ELR (cell line): ENCODE data around the gene MED26.

ENCODE experiments used
- DNase-seq: peaks from one replicate; pipeline ENCODE4 v3.0.0-alpha.2; 2015; ENCODE audit warnings: low read depth

The MED26 gene

DNA sequence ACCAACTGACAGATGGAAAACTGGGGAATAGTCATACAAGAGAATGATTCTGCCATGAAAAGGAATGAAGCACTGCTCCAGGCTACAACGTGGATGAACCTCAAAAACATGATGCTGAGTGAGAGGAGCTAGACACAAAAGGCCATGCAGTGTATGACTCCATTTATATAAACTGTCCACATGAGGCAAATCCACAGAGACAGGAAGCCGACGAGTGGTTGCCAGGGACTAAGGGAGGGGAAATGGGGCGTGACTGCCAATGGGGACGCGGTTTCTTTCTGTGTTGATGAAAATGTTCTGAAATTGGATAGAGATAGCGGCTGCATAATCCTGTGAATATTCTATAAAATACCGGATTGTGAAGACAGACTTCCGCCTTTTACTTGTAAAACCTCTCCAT, 21.7 kb upstream of the MED26 start:
- no peak for DNase-seq

- no peak for DNase-seq
These were observed 17.1 kb upstream of the MED26 start for GRCh38 chr19:16645140-16645539.

DNA sequence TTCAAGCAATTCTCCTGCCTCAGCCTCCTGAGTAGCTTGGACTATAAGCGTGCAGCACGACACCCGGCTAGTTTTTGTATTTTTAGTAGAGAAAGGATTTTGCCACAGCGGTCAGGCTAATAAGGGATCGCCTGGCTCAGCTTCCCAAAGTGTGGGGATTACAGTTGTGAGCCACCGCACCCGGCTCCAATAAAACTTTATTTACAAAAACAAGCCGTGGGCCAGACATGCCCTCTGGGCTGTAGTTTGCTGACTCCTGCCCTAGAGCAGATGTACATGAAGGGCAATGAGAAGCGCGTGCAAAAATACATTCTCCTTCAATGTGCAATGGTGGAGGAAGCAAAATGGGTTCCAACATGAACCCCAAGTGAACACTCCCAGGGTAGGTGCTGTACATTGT, 13.7 kb upstream of the MED26 start:
- DNase-seq = no peak

DNA sequence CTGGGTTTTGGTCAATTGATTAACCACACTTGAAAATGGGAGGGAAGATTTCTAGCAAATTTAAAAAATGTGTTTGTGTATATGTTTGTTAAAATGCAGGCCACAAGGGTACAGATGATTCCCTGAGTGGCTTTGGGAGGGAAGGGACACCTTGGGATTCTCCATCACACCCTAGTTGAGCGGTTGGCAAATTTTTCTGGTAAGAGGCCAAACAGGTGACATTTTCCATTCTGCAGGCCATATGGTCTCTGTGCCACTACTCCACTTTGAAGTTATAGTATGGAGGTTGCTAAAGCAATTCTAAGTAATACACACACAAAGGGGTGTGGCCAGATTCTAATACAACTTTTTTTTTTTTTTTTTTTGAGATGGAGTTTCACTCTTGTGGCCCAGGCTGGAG, 12.9 kb upstream of the MED26 start:
- DNase-seq = no peak

GRCh38 chr19:16638666-16639065, 10.7 kb upstream of the MED26 start:
- no peak for DNase-seq

- DNase-seq = no peak
These were observed 9.5 kb upstream of the MED26 start for GRCh38 chr19:16637535-16637934.

DNA sequence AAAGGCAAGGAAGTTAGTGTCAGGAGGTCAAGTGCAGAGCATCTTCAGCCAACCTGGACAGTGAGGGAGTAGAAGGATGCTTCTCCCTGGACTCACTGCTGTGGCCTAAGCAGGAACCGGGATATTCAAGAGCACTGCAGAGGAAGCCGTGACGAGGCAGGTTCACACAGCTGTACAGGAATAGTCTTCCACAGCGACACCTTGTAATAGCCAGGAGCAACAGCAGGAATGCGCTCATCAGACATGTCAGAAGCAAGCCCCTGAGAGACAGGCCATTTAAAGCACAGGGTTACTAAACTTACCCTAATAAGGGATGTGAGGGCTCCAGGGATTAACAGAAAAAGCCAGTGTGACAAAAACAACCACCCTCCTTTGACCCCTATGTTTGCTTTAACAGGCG, 3.5 kb upstream of the MED26 start:
- DNase-seq = no peak

DNA sequence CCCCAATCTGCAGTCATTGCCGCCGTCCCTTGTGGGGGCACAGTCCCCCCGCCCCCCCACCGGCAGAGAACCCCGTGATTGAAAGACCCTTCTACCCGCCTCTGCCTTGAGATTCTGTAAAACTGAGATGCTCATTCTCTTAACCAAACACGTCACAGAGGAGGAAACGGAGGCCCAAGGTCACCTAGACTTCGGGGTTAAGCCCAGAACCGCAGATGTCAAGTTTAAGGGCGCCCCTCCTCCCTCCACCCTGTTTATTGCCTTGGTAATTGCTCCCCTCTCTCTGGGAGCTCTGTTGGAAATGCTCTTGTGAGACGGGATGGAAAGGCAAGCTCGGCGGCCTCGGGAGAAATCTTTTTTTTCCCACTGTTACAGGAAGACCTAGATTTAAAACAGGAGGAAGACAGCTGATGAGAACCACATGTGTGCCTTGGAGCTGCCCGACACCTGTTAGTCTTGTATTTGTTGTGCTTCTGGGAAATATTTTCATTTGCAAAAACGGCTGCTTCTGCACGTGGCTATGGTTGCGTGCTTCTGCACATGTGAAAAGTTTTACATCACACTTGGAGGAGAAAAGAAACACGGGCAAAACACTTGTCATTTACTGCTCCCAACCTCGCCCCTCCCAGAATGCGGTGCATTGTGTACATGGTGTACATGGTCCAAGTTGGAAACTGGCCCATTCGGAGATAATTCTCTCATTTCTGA, 1.1 kb upstream of the MED26 start:
- DNase-seq = no peak

DNA sequence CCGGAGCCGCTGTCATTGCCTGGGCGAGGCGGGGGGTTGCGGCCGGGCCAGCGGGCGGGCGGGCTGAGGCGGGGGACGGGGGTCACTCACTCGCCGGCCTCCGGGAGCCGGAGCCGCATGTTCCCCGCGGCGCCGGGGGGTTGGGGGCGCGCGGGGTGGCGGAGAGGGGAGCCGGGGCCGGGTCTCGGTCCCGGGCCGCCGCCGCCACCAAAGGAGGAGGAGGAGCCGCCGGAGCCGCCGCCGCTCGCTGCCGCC, 149 bp downstream of the MED26 start:
- DNase-seq = peak; percentile 4

DNA sequence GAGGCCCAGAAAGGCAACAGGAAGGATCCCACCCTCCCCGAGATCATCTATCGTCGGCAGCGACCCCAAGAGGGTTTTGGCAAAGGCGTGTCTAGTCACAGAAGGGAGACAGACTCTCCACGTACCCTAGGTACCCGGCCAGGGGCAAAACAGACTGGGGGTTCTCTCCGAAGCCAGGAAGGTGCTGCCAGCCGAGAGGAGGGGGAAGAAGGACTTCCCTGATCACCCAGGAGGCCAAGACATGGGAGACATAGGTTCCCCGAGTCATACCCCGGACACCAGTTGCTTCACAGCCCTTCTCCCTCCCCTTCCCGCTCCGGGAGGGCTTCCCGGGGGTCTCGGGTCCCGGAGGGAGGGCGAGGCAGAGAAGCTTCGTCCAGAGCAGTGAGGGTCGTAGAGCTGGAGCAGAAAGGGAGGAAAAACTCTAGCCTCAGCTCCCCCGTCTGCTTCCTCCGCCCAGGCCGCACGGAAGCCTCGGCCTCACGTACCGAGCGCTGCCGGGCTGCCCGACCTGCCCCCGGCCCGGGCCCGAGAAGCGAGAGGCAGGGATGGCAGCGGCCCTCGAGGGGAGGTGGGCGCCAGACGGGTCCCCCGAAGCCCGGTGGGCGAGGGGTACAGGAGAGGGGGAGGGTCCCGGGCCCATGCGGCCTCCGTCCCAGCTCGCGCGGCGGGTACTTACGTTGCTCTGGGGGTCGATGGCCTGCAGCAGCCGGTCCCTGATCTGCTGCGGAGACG, 644 bp downstream of the MED26 start:
- peak; percentile 32 for DNase-seq

GRCh38 chr19:16626796-16627192, 1.2 kb downstream of the MED26 start:
- peak; percentile 19 for DNase-seq

- DNase-seq = no peak
These were observed 2.6 kb downstream of the MED26 start for GRCh38 chr19:16625163-16625958.

GRCh38 chr19:16624236-16624635, 3.8 kb downstream of the MED26 start:
- no peak for DNase-seq

- no peak for DNase-seq
These were observed 4.4 kb downstream of the MED26 start for GRCh38 chr19:16623576-16623975.

GRCh38 chr19:16623066-16623465, 4.9 kb downstream of the MED26 start:
- DNase-seq = no peak

GRCh38 chr19:16621165-16621800, 6.7 kb downstream of the MED26 start:
- no peak for DNase-seq

- DNase-seq = no peak
These were observed 7.4 kb downstream of the MED26 start for GRCh38 chr19:16620584-16620983.

DNA sequence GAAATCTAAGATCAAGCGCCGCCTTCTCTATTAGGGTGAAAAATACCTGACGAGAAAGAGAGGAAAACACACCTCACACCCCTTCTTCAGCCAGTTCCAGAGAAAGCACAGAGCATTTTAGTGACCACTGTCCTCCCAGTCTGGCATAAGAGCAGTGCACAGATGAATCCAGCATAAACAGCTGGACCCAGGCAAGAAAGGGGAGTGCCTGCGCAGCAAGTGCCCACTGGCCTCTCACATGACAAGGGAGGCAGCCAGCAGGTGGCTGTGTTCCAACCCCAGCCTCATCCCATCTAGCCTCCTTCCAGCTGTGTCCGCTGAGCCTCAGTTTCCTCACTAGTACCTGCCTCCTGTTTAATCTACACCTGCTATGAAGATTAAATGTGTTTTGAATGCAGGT, 8.0 kb downstream of the MED26 start:
- DNase-seq = no peak

DNA sequence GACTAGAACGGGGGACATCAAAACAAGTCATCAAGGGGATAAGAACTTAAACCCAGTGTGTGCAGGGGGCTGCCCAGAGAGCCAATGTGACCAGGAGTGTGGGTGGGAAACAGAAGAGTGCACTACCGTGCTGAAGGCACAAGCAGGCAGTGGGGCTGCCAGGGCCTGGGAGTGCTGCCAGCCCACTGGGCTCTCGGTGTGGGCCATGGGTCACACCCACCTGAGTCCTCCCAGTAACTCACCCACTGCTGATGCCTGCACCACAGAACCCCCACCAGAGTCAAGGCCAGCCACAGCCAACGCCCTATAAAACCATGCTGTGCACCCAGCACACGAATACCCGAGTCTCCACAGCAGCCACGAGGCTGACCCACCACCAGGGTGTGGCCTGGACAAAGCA, 8.5 kb downstream of the MED26 start:
- no peak for DNase-seq

DNA sequence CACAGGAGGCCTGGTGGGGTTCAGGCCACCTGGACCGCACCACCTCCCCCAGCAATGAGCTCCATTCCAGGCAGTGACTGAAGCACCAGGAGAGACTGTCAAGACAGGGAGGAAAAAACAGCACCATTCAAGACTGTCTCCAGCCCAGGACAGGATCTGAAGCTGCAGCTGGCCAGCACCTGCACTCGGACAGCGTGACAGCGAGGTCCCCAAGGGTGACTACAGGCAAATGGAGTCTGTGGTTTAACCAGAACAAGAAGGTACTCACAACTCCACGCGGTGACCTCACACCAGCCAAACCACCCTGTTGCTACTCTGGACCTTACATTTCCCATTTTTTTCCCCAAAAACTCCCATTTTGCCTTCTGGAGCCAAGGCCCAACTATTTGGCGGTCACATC, 9.8 kb downstream of the MED26 start:
- no peak for DNase-seq

- peak; percentile 34 for DNase-seq
These were observed 12.2 kb downstream of the MED26 start for GRCh38 chr19:16615808-16616207.

GRCh38 chr19:16614941-16615340, 13.1 kb downstream of the MED26 start:
- DNase-seq = no peak

DNA sequence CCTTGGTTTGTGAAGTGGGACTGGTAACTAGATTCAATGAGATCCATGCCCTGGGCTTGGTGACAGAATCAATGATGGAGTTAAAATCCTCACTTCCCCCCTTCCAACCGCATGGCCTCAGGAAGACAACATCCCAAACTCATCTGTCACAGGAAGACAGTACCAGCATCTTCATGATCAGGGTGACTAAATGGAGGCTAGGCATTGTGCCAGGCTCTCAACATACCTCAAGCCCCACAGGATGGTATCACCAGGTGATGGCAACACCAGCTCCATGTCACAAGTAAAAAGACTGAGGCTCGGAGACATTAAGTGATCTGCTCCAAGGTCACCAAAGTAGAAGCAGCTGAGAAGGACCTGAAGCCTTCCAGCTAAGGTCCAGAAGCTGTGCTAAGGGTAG, 14.2 kb downstream of the MED26 start:
- DNase-seq = no peak
